C4-2B (cell line): ENCODE data around the gene PTPRA.

Experiments
- CTCF ChIP-seq: fragments of 450-650 bp; conservative IDR thresholded peaks from 2 replicates; pipeline ENCODE4 v1.5.1; 2017; ENCODE audit warnings: mild to moderate bottlenecking
- ZFX ChIP-seq: fragments of 450-650 bp; IDR thresholded peaks from 2 replicates; pipeline ENCODE4 v1.6.1; 2017

- no peak for TF ChIP-seq CTCF
- no peak for TF ChIP-seq ZFX
These were observed 17.5 kb downstream of the PTPRA start for GRCh38 chr20:2890742-2891141.
